Kidney (tissue), 14 donors: Measurements from ENCODE around the gene APOO. TPM values are rescaled to one million over a fixed set of nuclear protein-coding genes. Genes with fewer than 3 reads are reported as not detected.

Source experiments
- DNase-seq, 5 donors: peaks; one replicate each; pipeline ENCODE4 v3.0.0-alpha.2; 2013 to 2020
- FAIRE-seq: peaks from 2 replicates; lab custom pipeline; 2012; peaks lifted over from hg19 to GRCh38; lab: Jason Lieb, UNC
- H3K27ac ChIP-seq, 2 donors: one replicate each; pipeline ENCODE4 v1.7.0; 2013; ENCODE audit warnings: low read depth in 2 of 2, low read length in 2 of 2, inconsistent platforms in 1 of 2
- H3K27me3 ChIP-seq: one replicate; pipeline ENCODE4 v1.7.1; 2013; ENCODE audit warnings: low read length, inconsistent platforms; ENCODE audit not compliant: control insufficient read depth, insufficient read depth
- H3K36me3 ChIP-seq, 3 donors: one replicate each; pipeline versions ENCODE4 v1.7.0 to v1.7.1; 2013; ENCODE audit warnings: low read length in 3 of 3, control low read depth in 1 of 3, inconsistent platforms in 1 of 3; ENCODE audit not compliant: insufficient read depth in 3 of 3, control insufficient read depth in 2 of 3
- H3K4me1 ChIP-seq, 3 donors: one replicate each; pipeline versions ENCODE4 v1.7.0 to v1.7.1; 2013; ENCODE audit warnings: low read length in 3 of 3, inconsistent platforms in 1 of 3, low read depth in 1 of 3; ENCODE audit not compliant: control insufficient read depth in 2 of 3, insufficient read depth in 2 of 3
- H3K4me3 ChIP-seq, 3 donors: one replicate each; pipeline versions ENCODE4 v1.7.0 to v1.8.1; 2013; ENCODE audit warnings: low read length in 3 of 3, control low read depth in 1 of 3, inconsistent platforms in 1 of 3
- H3K9ac ChIP-seq, 3 donors: one replicate each; pipeline versions ENCODE4 v1.7.0 to v1.7.1; 2013; ENCODE audit warnings: low read length in 3 of 3, control low read depth in 1 of 3, inconsistent platforms in 1 of 3
- H3K9me3 ChIP-seq, 3 donors: one replicate each; pipeline versions ENCODE4 v1.7.0 to v1.7.1; 2013; ENCODE audit warnings: low read length in 3 of 3, control low read depth in 1 of 3, inconsistent platforms in 1 of 3; ENCODE audit not compliant: control insufficient read depth in 2 of 3, insufficient read depth in 1 of 3
- intact Hi-C: fragments of 100-400 bp; cut with DNase I; formaldehyde crosslinking; loops from one replicate; pipeline ENCODE4 v1.11.1; 2022
- polyA plus RNA-seq: library from polyadenylated mRNA; stranded (reverse); fragments of 350-450 nt; fragmentation: Illumina TruSeq; extraction: RNeasy Lipid Tissue Mini Kit (QIAGEN cat#74804); gene quantifications from one replicate; pipeline ENCODE4 v1.2.3, GENCODE V29; 2014; ENCODE audit warnings: low read depth, low replicate concordance; ENCODE audit not compliant: insufficient read depth
- total RNA-seq: library from RNA; stranded (reverse); fragmentation: NEBNext Ultra II Directional; extraction: Animal tissue kit (Norgen Biotek cat#: 25700); gene quantifications from one replicate; pipeline ENCODE4 v1.2.1, GENCODE V29; 2021
- TF ChIP-seq, protein P1 (sequence below): IDR thresholded peaks from 3 replicates; pipeline ENCODE4 v1.5.1; 2012; ENCODE audit warnings: mild to moderate bottlenecking, moderate library complexity, borderline replicate concordance; ENCODE audit not compliant: insufficient read depth; ENCODE audit errors: extremely low read depth
- donor health status: control.
- donor health status: control.
- donor health status: control.
- donor health status: control.
- donor health status: control.
- donor health status: DM: yes; HTN: yes; CAD: no.
- donor health status: Normal renal cell carcinoma (clear cell type).

Gene APOO
- total and polyA plus RNA-seq, 2 donors from 2014 or later, result 30.4 to 110 TPM

DNA sequence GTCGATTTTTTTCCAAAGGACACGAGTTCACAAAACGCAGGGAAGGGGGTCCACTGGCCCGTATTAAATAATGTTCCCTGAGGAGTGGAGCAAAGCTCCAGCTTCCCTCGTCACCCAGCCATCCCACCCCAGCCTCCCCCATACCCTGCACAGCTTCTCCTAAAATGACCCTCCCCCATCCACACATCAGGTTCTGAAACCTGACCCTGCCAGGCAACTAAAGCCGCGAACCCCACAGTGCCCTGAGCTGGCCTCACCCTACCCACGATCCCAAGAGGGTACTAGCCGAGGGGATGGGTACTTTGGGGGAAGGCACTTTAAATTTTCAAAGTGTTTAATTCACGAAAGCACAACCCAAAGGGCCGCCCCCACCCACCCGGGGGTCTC lies 634 bp downstream of the APOO start:
- TF ChIP-seq, protein P1, sequence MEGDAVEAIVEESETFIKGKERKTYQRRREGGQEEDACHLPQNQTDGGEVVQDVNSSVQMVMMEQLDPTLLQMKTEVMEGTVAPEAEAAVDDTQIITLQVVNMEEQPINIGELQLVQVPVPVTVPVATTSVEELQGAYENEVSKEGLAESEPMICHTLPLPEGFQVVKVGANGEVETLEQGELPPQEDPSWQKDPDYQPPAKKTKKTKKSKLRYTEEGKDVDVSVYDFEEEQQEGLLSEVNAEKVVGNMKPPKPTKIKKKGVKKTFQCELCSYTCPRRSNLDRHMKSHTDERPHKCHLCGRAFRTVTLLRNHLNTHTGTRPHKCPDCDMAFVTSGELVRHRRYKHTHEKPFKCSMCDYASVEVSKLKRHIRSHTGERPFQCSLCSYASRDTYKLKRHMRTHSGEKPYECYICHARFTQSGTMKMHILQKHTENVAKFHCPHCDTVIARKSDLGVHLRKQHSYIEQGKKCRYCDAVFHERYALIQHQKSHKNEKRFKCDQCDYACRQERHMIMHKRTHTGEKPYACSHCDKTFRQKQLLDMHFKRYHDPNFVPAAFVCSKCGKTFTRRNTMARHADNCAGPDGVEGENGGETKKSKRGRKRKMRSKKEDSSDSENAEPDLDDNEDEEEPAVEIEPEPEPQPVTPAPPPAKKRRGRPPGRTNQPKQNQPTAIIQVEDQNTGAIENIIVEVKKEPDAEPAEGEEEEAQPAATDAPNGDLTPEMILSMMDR, result no peak
- intact Hi-C loops, result loop anchor here (10.0 kb wide), 2 partner anchors 122 to 202 kb away; partner anchors contain the start of gene SAT1
- DNase-seq, result peak in 2 of 5 donors; percentile 46 to 47

DNA sequence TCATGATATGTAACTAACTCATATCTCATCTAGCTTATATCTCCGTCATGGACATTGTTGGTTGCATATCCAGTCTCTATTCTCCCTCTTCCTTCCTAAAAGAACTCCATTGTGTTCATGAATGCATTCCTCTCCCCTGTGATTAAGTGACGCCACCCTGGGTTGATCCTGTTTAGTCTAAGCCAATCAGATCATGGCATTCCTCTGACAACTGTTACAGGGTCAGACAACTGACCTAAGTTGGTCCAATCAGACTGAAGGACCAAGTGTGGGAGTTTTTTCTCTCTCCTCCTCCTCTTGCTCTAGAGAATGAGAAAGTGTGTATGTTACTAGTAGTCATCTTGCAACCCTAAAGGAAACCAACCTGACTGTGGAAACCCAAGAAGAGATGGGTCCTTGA lies 3.6 kb downstream of the APOO start:
- H3K9ac ChIP-seq, result no peak overlapping the region
- no peak overlapping the region for H3K4me3 ChIP-seq
- peaks cover 0 to 12% (median 12%) of the 10 kb centered on the region in 3 donors for H3K4me1 ChIP-seq
- H3K36me3 ChIP-seq, result no peaks in the 10 kb centered on the region
- H3K9me3 ChIP-seq, result no peaks in the 10 kb centered on the region
- TF ChIP-seq, protein P1, result no peak
- DNase-seq (no peak), FAIRE-seq (no peak)
- intact Hi-C loops, result loop anchor here (10.0 kb wide), 2 partner anchors 119 to 199 kb away; partner anchors contain the start of gene SAT1
- no peak overlapping the region for H3K27ac ChIP-seq
- peaks cover 10% of the 10 kb centered on the region for H3K27me3 ChIP-seq

More for the DNA sequence above, 634 bp downstream of the APOO start:
- H3K4me1 ChIP-seq, result peaks cover 0 to 5% (median 3%) of the 10 kb centered on the region in 3 donors
- peaks cover 5% of the 10 kb centered on the region for H3K27me3 ChIP-seq
- no peak for FAIRE-seq
- peak overlapping the region; percentile 53 to 68 (median 64) for H3K4me3 ChIP-seq
- peak overlapping the region; percentile 11 to 81 (median 69) for H3K9ac ChIP-seq
- H3K27ac ChIP-seq, result peak overlapping the region; percentile 89 to 93
- no peaks in the 10 kb centered on the region for H3K36me3 ChIP-seq
- no peaks in the 10 kb centered on the region for H3K9me3 ChIP-seq

GRCh38 chrX:23902419-23902818 lies 5.3 kb downstream of the APOO start:
- H3K4me3 ChIP-seq, result peak overlapping the region in 1 of 3 donors; percentile 46
- DNase-seq, result peak in 2 of 5 donors; percentile 70 to 72

More at GRCh38 chrX:23902419-23902818, 5.3 kb downstream of the APOO start:
- Histone ChIP-seq H3K9ac (peak overlapping the region in 1 of 3 donors; percentile 22), H3K27ac (peak overlapping the region in 1 of 2 donors; percentile 23), H3K27me3 (peaks cover 7% of the 10 kb centered on the region), H3K36me3 (no peaks in the 10 kb centered on the region), H3K9me3 (no peaks in the 10 kb centered on the region), H3K4me1 (peaks cover 0 to 12% (median 12%) of the 10 kb centered on the region in 3 donors)
- peak; percentile 95 for FAIRE-seq
- intact Hi-C loops, result loop anchor here (10.0 kb wide), 2 partner anchors 118 to 198 kb away; partner anchors contain the start of gene SAT1
- TF ChIP-seq, protein P1, result peak; percentile 46
